GM21381 (cell line): ENCODE data around the gene HERC2.
"Not testable (repeated sequence)": the region's sequence is repeated elsewhere in the genome, so short reads cannot be mapped to it uniquely, and the experiment has no call there.

Source experiments
- ATAC-seq: cut with Tn5 transposase; IDR thresholded peaks from one replicate; pipeline ENCODE4 v1.9.1; 2021; ENCODE audit warnings: mild to moderate bottlenecking, moderate library complexity; ENCODE audit not compliant: unreplicated experiment

The HERC2 gene

GRCh38 chr15:28274635-28275034 is 47.3 kb downstream of the HERC2 start:
- no peak for ATAC-seq

DNA sequence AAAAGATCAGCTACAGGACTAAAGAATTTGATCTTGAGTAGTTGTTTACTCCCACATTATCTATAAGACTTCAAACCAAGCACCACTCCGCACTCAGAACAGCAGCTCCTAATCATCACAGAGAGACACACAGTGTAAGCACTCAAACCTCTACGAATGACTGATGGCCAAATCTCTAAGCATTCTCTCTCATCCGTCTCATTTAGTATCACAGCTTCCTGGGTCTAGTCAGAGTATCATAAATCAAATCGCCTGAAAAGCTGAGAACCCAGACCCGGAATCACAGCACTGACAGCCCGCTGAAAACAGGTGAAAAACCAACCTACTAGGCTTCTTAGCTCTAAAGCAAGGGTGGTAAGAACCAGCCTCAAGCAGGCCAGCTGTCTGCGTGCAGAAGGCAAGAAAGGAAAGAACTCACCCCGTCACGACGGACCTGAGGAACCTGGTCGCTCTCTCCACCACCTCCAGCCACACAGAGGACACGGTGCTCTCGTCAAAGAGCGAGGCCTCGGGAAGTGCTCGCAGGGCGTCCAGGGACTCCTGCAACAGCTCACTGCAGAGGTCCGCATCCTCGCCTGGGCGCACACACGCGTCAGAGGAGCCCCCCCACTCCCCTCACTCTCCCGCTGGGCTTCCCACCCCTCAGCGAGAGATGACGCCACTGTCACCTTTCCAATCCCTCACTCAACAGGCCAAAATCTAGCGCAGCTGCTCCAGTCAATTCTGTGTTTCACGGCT is 47.9 kb downstream of the HERC2 start:
- no peak for ATAC-seq

- no peak for ATAC-seq
These were observed 48.5 kb downstream of the HERC2 start for GRCh38 chr15:28273468-28273867.

DNA sequence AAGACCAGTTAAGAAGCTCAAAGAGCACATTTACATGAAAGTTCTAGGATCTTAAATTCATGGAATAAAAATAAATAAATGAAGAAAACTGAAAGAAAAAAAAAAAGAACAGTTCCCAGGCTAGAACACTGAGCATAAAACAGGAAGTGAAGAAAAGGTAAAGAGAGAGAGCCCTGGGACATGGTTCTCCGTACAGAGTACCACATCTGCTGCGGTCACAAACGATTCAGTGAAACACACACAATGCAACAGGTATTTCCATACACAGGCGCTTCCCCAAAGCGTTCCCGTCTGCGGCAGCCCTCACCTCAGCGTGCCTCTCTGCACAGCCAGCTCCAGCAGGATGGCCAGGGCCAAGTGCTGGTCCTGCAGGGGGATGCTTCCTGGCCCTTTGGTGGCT is 49.4 kb downstream of the HERC2 start:
- ATAC-seq = no peak

GRCh38 chr15:28271697-28272260 is 50.2 kb downstream of the HERC2 start:
- no peak for ATAC-seq

- no peak for ATAC-seq
These were observed 52.9 kb downstream of the HERC2 start for GRCh38 chr15:28269097-28269496.

- ATAC-seq = no peak
These were observed 54.3 kb downstream of the HERC2 start for GRCh38 chr15:28267727-28268126.

- ATAC-seq = no peak
These were observed 56.5 kb downstream of the HERC2 start for GRCh38 chr15:28265334-28266019.

DNA sequence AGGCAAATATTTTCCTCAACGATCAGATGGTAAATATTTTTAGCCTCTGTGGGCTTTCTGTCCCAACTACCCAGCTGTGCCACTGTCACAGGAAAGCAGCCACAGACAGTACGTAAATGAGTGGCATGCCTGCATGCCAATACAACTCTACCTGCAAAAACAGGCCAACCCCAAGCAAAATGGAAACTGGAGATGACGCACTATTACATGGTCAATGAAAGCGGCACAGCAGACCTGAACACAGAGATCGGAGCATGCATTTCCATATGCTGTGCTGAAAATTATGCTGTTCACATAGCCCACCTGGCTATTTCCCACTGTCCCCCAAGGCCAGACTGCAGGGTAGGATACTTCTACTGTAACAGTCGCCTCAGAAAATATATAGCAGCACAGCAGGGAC is 57.8 kb downstream of the HERC2 start:
- ATAC-seq = no peak

DNA sequence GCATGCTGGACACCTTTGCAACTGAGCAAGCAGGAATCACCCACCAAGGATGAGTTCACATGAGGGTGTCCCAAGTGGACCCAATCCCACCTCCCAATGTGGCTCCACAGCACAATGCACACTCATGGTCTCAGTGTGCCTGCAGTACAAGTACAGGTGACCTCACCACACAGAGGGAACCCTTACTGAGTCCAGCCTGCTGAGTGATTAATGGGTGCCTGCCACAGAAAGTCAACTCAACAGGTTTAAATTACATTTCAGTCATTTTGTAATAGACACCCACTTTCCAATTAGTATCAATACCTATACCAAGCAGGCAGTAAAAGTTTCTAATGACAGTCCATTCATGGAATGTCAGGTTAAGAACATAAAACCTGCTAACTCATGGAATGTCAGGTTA is 59.5 kb downstream of the HERC2 start:
- ATAC-seq = no peak

DNA sequence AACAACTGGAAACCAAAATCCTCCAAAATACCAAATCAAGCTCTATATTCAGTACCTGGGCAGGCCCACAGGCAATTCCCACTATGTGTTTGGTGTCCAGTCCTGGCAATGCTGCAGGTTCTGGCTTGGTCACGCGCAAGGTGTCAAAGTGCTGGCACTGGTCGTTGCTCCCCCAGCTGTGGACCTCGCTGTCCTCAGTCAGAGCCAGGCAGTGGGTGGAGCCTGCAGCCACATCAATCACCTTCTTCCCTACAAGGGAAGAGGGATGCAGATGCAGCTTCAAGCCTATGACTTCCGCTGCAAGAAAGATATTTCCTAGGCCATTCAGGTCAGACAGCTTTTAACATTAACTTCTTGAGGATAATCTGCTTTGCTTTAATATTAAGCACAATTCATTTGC is 61.3 kb downstream of the HERC2 start:
- no peak for ATAC-seq

- ATAC-seq = no peak
These were observed 61.7 kb downstream of the HERC2 start for GRCh38 chr15:28260317-28260716.

GRCh38 chr15:28255965-28256364 is 66.0 kb downstream of the HERC2 start:
- ATAC-seq = no peak

DNA sequence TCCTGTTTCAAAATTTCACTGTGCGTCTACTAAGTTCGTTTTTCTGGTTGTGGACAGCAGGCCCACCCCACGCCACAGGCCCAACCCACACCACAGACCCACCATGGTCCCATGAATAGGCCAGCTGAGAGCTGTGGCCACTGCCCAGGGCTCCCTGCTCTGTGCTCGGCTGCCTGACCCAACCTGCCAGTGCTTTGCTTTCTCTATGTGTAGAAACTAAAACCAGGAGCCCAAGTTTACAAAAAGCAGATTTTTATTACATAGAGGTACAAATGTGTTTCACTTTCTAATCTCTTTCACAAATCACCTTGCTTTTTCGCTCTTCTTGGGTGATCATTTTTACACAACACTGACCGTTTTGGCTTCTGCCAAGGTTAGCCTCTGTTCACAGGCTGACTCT is 69.1 kb downstream of the HERC2 start:
- no peak for ATAC-seq

GRCh38 chr15:28246605-28247004 is 75.4 kb downstream of the HERC2 start:
- no peak for ATAC-seq

GRCh38 chr15:28243901-28244300 is 78.1 kb downstream of the HERC2 start:
- no peak for ATAC-seq

DNA sequence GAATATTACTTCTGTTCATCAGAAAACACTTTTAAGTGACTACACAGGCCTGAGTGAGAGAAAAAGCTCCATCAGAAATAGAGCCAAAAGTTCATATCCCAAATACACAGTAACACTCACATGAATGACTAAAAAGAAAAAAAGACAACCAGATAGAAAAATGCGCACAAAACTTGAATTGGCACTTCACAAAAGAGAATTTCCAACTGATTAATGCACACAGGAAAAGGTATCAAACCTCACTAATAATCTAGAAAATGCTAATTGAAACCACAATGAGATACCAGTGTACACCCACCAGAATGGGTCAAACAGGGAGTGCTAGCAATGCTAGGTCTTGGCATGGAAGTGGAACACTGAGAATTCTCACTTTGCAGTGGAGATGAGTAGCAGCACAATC is 78.6 kb downstream of the HERC2 start:
- ATAC-seq = no peak

DNA sequence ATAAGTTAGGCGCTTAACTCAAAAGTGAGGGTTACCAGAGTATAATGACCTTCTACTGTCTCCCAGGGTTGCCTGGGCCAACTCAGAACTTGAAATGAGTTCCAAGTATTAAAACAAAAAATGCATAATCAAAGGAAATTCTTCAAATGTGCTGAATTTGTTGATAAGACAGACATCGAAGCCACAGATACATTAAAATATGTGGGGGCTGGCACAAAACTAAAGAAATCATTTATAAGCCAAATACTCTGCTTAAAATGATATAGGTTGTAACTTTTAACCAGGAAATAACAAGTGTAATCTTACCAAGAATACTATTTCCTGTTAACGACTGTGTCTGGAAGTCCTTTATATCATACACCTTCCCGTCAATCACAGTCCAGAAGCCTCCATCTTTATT is 83.7 kb downstream of the HERC2 start:
- not testable (repeated sequence) for ATAC-seq

DNA sequence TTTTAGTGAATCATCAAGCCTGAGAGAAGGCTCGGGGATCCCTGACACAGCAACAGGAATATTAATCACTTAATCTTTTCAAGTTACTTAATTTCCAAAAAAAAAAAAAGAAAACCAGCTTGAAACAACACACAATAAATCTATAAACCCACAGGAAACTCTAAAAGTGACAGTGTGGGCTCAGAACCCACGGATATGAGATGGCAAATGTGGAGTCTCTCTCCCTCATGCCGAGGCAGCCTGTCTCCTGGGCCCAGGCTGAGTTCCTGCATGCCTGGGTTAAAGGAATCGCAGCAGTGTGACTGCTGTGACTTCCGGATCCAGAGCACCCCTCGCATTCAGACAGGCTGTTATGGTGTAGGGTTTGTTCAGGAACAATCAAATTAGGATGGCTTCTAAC is 90.2 kb downstream of the HERC2 start:
- ATAC-seq = not testable (repeated sequence)

GRCh38 chr15:28231336-28231735 is 90.6 kb downstream of the HERC2 start:
- ATAC-seq = not testable (repeated sequence)

- ATAC-seq = not testable (repeated sequence)
These were observed 92.9 kb downstream of the HERC2 start for GRCh38 chr15:28228990-28229640.

DNA sequence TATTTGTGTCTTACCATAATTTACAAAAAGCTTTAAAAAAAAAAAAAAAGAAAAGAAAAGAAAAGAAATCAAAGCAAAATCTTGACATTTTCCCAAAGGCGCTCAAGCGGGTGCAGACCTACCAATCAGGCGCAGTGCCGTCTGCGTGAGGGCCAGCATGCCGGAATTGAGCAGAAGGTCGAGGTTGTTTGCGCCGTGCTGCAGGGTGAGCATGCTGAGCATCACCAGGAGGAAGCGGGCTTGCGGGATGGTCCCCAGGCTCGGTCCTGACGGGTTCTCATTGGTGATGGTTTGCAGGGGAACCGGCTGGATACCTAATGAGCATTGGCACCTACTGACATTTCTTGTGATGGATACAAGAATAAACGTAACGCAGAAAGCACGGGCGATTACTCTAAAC is 93.9 kb downstream of the HERC2 start:
- no peak for ATAC-seq
